Immature natural killer cell (primary cell): ENCODE data around the gene GAK. TPM values are rescaled to one million over a fixed set of nuclear protein-coding genes. Genes with fewer than 3 reads are reported as not detected.

Experiments
- DNase-seq, 3 donors: peaks; one replicate each; pipeline ENCODE4 v3.0.0; 2022; ENCODE audit warnings: mixed read lengths in 1 of 3
- H3K27ac Mint-ChIP-seq, 6 donors: one replicate each; pipeline ENCODE4 v1.8.0; 2020; ENCODE audit warnings: mixed read lengths in 6 of 6, mild to moderate bottlenecking in 5 of 6, inconsistent platforms in 4 of 6, moderate library complexity in 3 of 6
- H3K27me3 Mint-ChIP-seq, 3 donors: one replicate each; pipeline ENCODE4 v1.8.0; 2020 to 2021; ENCODE audit warnings: low read depth in 3 of 3, mild to moderate bottlenecking in 3 of 3, mixed read lengths in 3 of 3, moderate library complexity in 3 of 3, inconsistent platforms in 1 of 3
- H3K36me3 Mint-ChIP-seq, 3 donors: one replicate each; pipeline ENCODE4 v1.8.0; 2020; ENCODE audit warnings: mixed read lengths in 3 of 3, inconsistent platforms in 2 of 3, mild to moderate bottlenecking in 2 of 3
- H3K4me1 Mint-ChIP-seq, 2 donors: one replicate each; pipeline ENCODE4 v1.8.0; 2020; ENCODE audit warnings: inconsistent platforms in 2 of 2, mild to moderate bottlenecking in 2 of 2, mixed read lengths in 2 of 2, moderate library complexity in 1 of 2
- H3K4me3 Mint-ChIP-seq, 5 donors: one replicate each; pipeline ENCODE4 v1.8.0; 2020; ENCODE audit warnings: mild to moderate bottlenecking in 5 of 5, mixed read lengths in 5 of 5, inconsistent platforms in 3 of 5, moderate library complexity in 3 of 5
- H3K9me3 Mint-ChIP-seq, 6 donors: one replicate each; pipeline ENCODE4 v1.8.0; 2020; ENCODE audit warnings: mild to moderate bottlenecking in 6 of 6, mixed read lengths in 6 of 6, inconsistent platforms in 4 of 6, moderate library complexity in 3 of 6
- polyA plus RNA-seq, 3 donors: library from polyadenylated mRNA; unstranded; fragments of 300-500 nt; fragmentation: Illumina TruSeq; gene quantifications; one replicate each; pipeline ENCODE4 v1.2.3, GENCODE V29; 2021

GAK gene
- polyA plus RNA-seq, 3 donors from 2014 or later, result 49.4 to 119 (median 52.2) TPM

GRCh38 chr4:834368-835147, 97.6 kb downstream of the GAK start:
- H3K27me3 Mint-ChIP-seq, result peaks cover 0 to 6% (median 0%) of the 10 kb centered on the region in 3 donors
- DNase-seq, result no peak
- peaks cover 0 to 8% (median 0%) of the 10 kb centered on the region in 6 donors for H3K9me3 Mint-ChIP-seq
- H3K4me3 Mint-ChIP-seq, result no peak overlapping the region
- no peak overlapping the region for H3K27ac Mint-ChIP-seq
- peaks cover 10 to 16% of the 10 kb centered on the region in 2 donors for H3K4me1 Mint-ChIP-seq
- H3K36me3 Mint-ChIP-seq, result peaks cover 0 to 7% (median 0%) of the 10 kb centered on the region in 3 donors

GRCh38 chr4:833731-834367, 98.3 kb downstream of the GAK start:
- Mint-ChIP-seq H3K36me3 (peaks cover 0 to 4% (median 0%) of the 10 kb centered on the region in 3 donors), H3K27ac (no peak overlapping the region), H3K4me3 (peak overlapping the region in 4 of 5 donors; percentile 32 to 68 (median 50))

GRCh38 chr4:833156-833555, 99.0 kb downstream of the GAK start:
- H3K4me1 Mint-ChIP-seq, result peaks cover 10 to 18% of the 10 kb centered on the region in 2 donors
- peak overlapping the region in 2 of 6 donors; percentile 10 to 37 for H3K27ac Mint-ChIP-seq
- peak overlapping the region in 4 of 5 donors; percentile 35 to 60 (median 50) for H3K4me3 Mint-ChIP-seq
- H3K9me3 Mint-ChIP-seq, result peaks cover 0 to 8% (median under 1%) of the 10 kb centered on the region in 6 donors
- peak in 2 of 3 donors; percentile 19 to 39 for DNase-seq
- peaks cover under 1 to 8% (median 5%) of the 10 kb centered on the region in 3 donors for H3K27me3 Mint-ChIP-seq
- peaks cover 0 to 4% (median under 1%) of the 10 kb centered on the region in 3 donors for H3K36me3 Mint-ChIP-seq

More at GRCh38 chr4:833731-834367, 98.3 kb downstream of the GAK start:
- peak; percentile 16 to 43 (median 30) for DNase-seq
- peaks cover 0 to 8% (median 0%) of the 10 kb centered on the region in 6 donors for H3K9me3 Mint-ChIP-seq
- peaks cover 10 to 16% of the 10 kb centered on the region in 2 donors for H3K4me1 Mint-ChIP-seq
- H3K27me3 Mint-ChIP-seq, result peaks cover 0 to 6% (median 1%) of the 10 kb centered on the region in 3 donors

GRCh38 chr4:832536-832935, 99.6 kb downstream of the GAK start:
- no peak for DNase-seq
- H3K27ac Mint-ChIP-seq, result no peak overlapping the region
- peaks cover 7 to 14% (median 12%) of the 10 kb centered on the region in 3 donors for H3K27me3 Mint-ChIP-seq
- H3K4me1 Mint-ChIP-seq, result peaks cover 12 to 23% of the 10 kb centered on the region in 2 donors
- peaks cover 0 to 6% (median under 1%) of the 10 kb centered on the region in 6 donors for H3K9me3 Mint-ChIP-seq
- H3K36me3 Mint-ChIP-seq, result peaks cover 0 to 4% (median 0%) of the 10 kb centered on the region in 3 donors
- H3K4me3 Mint-ChIP-seq, result no peak overlapping the region

DNA sequence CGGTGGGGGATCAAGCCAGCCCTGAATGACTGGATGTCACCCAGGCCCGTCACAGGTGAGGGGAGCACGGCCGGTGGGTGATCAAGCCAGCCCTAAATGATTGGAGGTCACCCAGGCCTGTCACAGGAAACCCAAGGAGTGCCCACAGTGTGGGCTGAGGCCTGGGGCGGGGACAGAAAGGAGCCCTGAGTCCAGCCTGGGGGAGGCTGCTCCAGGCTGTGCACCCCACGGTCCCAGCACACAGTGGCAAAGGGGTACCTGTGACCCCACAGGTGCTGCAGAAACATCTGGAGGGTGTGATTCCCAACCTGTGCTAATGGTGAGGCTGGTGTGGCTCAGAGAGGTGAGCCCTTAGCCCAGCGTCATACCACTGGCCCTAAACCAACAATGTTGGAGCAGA, 100.0 kb downstream of the GAK start:
- Mint-ChIP-seq H3K27ac (no peak overlapping the region), H3K9me3 (peaks cover 0 to 6% (median 0%) of the 10 kb centered on the region in 6 donors), H3K4me1 (peaks cover 12 to 23% of the 10 kb centered on the region in 2 donors), H3K36me3 (peaks cover 0 to 4% (median 0%) of the 10 kb centered on the region in 3 donors), H3K4me3 (no peak overlapping the region), H3K27me3 (peaks cover 7 to 14% (median 13%) of the 10 kb centered on the region in 3 donors)
- DNase-seq, result no peak

DNA sequence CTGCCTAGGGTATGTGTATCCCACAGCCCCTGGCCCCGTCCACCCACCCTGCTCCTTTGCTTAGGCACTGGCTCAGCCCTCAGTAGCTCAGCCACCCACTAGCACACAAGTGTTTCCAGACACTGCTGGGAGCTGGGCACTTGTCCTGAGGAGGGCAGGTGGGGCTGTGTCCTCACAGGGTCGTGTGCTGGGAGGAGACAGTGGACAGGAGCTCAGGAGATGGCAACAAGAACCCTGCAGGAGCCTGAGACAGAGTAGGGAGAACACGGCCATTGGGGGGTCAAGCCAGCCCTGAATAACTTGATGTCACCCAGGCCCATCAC, 100.7 kb downstream of the GAK start:
- Mint-ChIP-seq H3K36me3 (peaks cover 0 to 4% (median 0%) of the 10 kb centered on the region in 3 donors), H3K27ac (no peak overlapping the region), H3K9me3 (peaks cover 0 to 6% (median 0%) of the 10 kb centered on the region in 6 donors), H3K4me1 (peaks cover 12 to 23% of the 10 kb centered on the region in 2 donors), H3K27me3 (peaks cover 7 to 14% (median 13%) of the 10 kb centered on the region in 3 donors), H3K4me3 (no peak overlapping the region)
- no peak for DNase-seq

- Mint-ChIP-seq H3K27ac (no peak overlapping the region), H3K27me3 (peaks cover 7 to 14% (median 13%) of the 10 kb centered on the region in 3 donors), H3K4me3 (no peak overlapping the region), H3K4me1 (peaks cover 12 to 23% of the 10 kb centered on the region in 2 donors), H3K9me3 (peaks cover 0 to 6% (median 0%) of the 10 kb centered on the region in 6 donors), H3K36me3 (peaks cover 0 to 4% (median 0%) of the 10 kb centered on the region in 3 donors)
- DNase-seq, result no peak
These were observed 101.3 kb downstream of the GAK start for GRCh38 chr4:830601-831482.

DNA sequence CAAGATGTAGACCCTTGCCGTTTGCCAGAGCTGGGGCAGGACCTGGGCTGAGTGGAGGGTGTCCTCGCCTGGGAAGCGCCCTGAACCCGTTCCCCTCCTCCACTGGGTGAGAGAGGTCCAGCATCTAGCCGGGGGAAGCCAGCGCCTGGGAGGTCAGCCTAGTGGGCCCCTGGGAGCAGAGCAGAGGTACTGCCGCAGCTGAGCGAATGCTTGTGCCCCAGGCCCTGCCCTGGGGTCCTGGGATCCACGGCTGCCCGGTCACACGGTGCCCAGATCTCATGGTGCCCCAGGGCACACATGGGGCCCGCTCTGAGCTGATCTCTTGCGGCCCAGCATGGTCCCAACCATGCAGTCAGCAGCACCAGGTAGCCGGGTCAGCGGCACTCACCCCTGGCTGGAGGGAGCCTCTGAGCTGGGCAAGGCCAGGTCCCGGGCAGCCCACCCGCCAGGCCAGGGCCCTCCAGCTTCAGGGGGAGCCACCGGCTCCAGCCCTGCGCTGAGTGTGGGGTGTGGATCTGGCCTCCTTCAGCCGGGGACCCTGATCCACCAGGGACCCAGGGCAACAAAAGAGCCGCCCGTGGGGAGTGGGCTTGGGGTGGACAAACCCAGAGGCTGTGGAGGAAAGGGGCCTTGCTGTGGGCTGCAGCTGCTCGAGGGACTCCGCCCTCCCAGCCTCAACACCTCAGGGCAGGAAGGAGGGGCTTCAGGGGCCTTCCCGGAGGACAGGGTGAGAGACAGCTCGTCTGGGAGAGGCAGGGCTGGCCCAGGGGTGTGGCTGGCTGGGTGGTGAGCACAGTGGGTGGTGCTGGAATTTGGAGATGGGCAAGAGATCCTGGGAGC, 102.1 kb downstream of the GAK start:
- Mint-ChIP-seq H3K4me1 (peaks cover 12 to 23% of the 10 kb centered on the region in 2 donors), H3K36me3 (peaks cover 0 to 4% (median 0%) of the 10 kb centered on the region in 3 donors), H3K27me3 (peaks cover 7 to 14% (median 13%) of the 10 kb centered on the region in 3 donors), H3K4me3 (no peak overlapping the region), H3K27ac (no peak overlapping the region), H3K9me3 (peaks cover 0 to 6% (median 0%) of the 10 kb centered on the region in 6 donors)
- DNase-seq, result no peak

DNA sequence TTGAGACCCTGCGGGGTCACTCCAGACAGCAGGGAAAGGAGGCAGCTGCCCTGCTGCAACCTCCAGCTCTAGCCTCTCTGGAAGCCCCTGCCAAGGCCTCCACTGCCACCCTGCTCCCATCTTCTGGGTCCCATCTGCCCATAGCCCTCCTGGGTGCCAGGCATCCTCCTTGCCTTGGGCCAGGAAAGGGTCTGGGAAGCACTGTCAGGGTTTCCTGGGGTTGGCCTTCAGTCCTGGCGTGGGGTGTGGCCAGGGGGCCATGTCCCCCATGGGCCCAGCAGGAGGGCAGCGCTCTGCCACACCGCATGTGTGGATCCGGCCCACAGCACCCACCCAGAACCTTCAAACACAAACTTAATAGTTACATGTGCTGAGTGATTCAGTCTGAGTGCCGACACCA, 102.8 kb downstream of the GAK start:
- Mint-ChIP-seq H3K27ac (no peak overlapping the region), H3K36me3 (peaks cover 0 to 4% (median 0%) of the 10 kb centered on the region in 3 donors), H3K4me1 (peaks cover 12 to 23% of the 10 kb centered on the region in 2 donors), H3K9me3 (peaks cover 0 to 6% (median 0%) of the 10 kb centered on the region in 6 donors), H3K4me3 (no peak overlapping the region), H3K27me3 (peaks cover 7 to 16% (median 15%) of the 10 kb centered on the region in 3 donors)
- no peak for DNase-seq

GRCh38 chr4:828641-829271, 103.4 kb downstream of the GAK start:
- Mint-ChIP-seq H3K9me3 (peaks cover 0 to 6% (median 0%) of the 10 kb centered on the region in 6 donors), H3K4me1 (peaks cover 8 to 17% of the 10 kb centered on the region in 2 donors), H3K4me3 (no peak overlapping the region), H3K27me3 (peaks cover 7 to 15% (median 13%) of the 10 kb centered on the region in 3 donors), H3K27ac (no peak overlapping the region), H3K36me3 (peaks cover 0 to 4% (median 0%) of the 10 kb centered on the region in 3 donors)
- DNase-seq, result no peak

- Mint-ChIP-seq H3K27me3 (peaks cover 10 to 18% (median 11%) of the 10 kb centered on the region in 3 donors), H3K27ac (no peak overlapping the region), H3K4me1 (peaks cover 2 to 7% of the 10 kb centered on the region in 2 donors), H3K9me3 (peaks cover 0 to 6% (median 0%) of the 10 kb centered on the region in 6 donors), H3K4me3 (peak overlapping the region in 4 of 5 donors; percentile 42 to 78 (median 58)), H3K36me3 (peaks cover 0 to 4% (median 0%) of the 10 kb centered on the region in 3 donors)
- no peak for DNase-seq
These were observed 104.7 kb downstream of the GAK start for GRCh38 chr4:827209-828081.
